Measurements from ENCODE around the gene LRRC7.

DNA sequence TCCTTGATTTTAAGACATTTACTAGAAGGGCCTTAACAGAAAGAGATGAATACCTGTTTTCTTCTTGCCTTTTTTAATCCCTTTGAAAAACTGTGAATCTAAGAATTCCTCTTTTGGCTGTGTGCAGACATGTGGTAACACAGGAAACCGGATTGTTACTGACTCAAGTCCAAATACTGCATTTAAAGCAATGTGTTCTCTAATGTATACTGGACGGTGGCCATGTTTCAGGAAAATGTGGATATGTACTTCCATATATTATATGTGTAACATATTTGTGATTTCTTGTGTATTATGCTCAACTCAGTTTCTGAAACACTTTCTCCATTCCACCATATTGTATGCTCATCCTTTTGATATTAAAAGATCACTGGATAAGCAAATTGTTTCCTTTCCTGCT, 185.1 kb downstream of the LRRC7 start:
- TF ChIP-seq POLR2A (IDR thresholded peaks at IDR 0.05) = no peak
- TF ChIP-seq, protein P1, sequence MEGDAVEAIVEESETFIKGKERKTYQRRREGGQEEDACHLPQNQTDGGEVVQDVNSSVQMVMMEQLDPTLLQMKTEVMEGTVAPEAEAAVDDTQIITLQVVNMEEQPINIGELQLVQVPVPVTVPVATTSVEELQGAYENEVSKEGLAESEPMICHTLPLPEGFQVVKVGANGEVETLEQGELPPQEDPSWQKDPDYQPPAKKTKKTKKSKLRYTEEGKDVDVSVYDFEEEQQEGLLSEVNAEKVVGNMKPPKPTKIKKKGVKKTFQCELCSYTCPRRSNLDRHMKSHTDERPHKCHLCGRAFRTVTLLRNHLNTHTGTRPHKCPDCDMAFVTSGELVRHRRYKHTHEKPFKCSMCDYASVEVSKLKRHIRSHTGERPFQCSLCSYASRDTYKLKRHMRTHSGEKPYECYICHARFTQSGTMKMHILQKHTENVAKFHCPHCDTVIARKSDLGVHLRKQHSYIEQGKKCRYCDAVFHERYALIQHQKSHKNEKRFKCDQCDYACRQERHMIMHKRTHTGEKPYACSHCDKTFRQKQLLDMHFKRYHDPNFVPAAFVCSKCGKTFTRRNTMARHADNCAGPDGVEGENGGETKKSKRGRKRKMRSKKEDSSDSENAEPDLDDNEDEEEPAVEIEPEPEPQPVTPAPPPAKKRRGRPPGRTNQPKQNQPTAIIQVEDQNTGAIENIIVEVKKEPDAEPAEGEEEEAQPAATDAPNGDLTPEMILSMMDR (IDR thresholded peaks at IDR 0.05) = no peak
